Mesothelial cell of epicardium (in vitro differentiated cells): Measurements from ENCODE around the gene CPNE8. TPM values are rescaled to one million over a fixed set of nuclear protein-coding genes. Genes with fewer than 3 reads are reported as not detected.

ENCODE experiments used
- DNase-seq, 2 experiments: peaks; one replicate each; pipeline ENCODE4 v3.0.0; 2021; ENCODE audit warnings: low spot score in 2 of 2; ENCODE audit not compliant: unreplicated experiment in 2 of 2
- H3K27ac Mint-ChIP-seq: 2 replicates; pipeline ENCODE4 v1.8.0; 2021; ENCODE audit warnings: mixed read lengths
- H3K27me3 Mint-ChIP-seq: 2 replicates; pipeline ENCODE4 v1.8.0; 2021; ENCODE audit warnings: low read depth, mixed read lengths
- H3K36me3 Mint-ChIP-seq: 2 replicates; pipeline ENCODE4 v1.8.0; 2021; ENCODE audit warnings: mixed read lengths
- H3K4me1 Mint-ChIP-seq: 2 replicates; pipeline ENCODE4 v1.8.0; 2021; ENCODE audit warnings: mixed read lengths
- H3K4me3 Mint-ChIP-seq: 2 replicates; pipeline ENCODE4 v1.8.0; 2021; ENCODE audit warnings: mild to moderate bottlenecking, moderate library complexity, mixed read lengths
- H3K9me3 Mint-ChIP-seq: 2 replicates; pipeline ENCODE4 v1.8.0; 2021; ENCODE audit warnings: mixed read lengths
- CTCF ChIP-seq: fragments of 200-600 bp; sonication (generic); IDR thresholded peaks from one replicate; pipeline ENCODE4 v1.5.0; 2021; ENCODE audit warnings: antibody characterized with exemption; ENCODE audit not compliant: unreplicated experiment
- total RNA-seq: library from RNA; stranded (reverse); gene quantifications from 3 replicates; pipeline ENCODE4 v1.2.1, GENCODE V29; 2021

The CPNE8 gene
- total RNA-seq, 1 donor from 2014 or later = 8.8 TPM

GRCh38 chr12:38648813-38649212, 256.6 kb downstream of the CPNE8 start:
- no peaks in the 10 kb centered on the region for H3K27me3 Mint-ChIP-seq
- H3K27ac Mint-ChIP-seq = no peak overlapping the region
- no peak for DNase-seq
- no peak for TF ChIP-seq CTCF
- H3K36me3 Mint-ChIP-seq = no peaks in the 10 kb centered on the region
- H3K4me1 Mint-ChIP-seq = peaks cover 14% of the 10 kb centered on the region
- no peak overlapping the region for H3K4me3 Mint-ChIP-seq
- no peaks in the 10 kb centered on the region for H3K9me3 Mint-ChIP-seq

DNA sequence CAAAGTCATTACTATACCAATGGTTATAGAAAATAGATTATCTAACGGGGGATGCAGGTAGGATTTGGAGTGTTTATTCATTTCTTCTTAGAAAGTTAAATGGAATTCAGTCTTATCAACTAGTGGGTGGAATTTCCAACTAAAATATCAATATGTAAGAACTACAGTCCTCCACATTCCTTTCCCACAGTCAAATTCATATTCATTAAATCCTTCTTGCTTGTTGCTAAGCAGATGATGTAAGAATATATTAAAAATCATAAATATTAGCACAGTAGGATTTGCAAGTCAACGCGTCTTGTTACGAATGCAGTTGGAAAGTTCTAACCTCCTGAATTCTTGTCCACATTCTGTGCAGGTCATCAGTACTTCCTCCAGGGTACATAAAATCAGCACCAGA, 259.2 kb downstream of the CPNE8 start:
- Mint-ChIP-seq H3K36me3 (no peaks in the 10 kb centered on the region), H3K4me3 (no peak overlapping the region), H3K4me1 (peaks cover 6% of the 10 kb centered on the region), H3K27me3 (no peaks in the 10 kb centered on the region), H3K27ac (no peak overlapping the region), H3K9me3 (peaks cover under 1% of the 10 kb centered on the region)
- no peak for TF ChIP-seq CTCF
- no peak for DNase-seq

- DNase-seq = no peak
- no peaks in the 10 kb centered on the region for H3K36me3 Mint-ChIP-seq
- H3K4me1 Mint-ChIP-seq = no peaks in the 10 kb centered on the region
- H3K27me3 Mint-ChIP-seq = no peaks in the 10 kb centered on the region
- TF ChIP-seq CTCF = no peak
- H3K27ac Mint-ChIP-seq = no peak overlapping the region
- H3K4me3 Mint-ChIP-seq = no peak overlapping the region
- peaks cover 5% of the 10 kb centered on the region for H3K9me3 Mint-ChIP-seq
Measured at GRCh38 chr12:38639625-38640024, 265.8 kb downstream of the CPNE8 start.

DNA sequence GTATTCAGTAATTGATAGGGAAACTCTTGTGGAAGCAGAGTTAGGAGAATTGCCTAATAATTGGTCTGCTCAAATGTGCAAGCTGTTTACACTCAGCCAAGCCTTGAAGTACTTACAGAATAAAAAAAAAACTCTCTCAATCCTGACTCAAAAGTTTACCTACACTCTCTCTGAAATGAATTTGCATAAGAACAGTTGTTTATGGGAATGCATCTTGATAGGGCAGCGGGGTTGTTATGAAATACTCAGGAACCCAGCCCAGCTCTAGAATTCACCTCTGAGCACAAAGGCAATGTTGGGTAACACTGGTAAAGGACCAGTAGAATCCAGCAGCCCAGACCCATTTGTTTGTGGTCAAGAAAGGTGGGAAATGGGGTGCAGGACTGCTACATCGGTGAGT, 267.0 kb downstream of the CPNE8 start:
- Mint-ChIP-seq H3K27ac (no peak overlapping the region), H3K4me3 (no peak overlapping the region), H3K4me1 (no peaks in the 10 kb centered on the region), H3K36me3 (no peaks in the 10 kb centered on the region), H3K9me3 (peaks cover 5% of the 10 kb centered on the region), H3K27me3 (no peaks in the 10 kb centered on the region)
- DNase-seq = no peak
- TF ChIP-seq CTCF = no peak

- no peak for TF ChIP-seq CTCF
- Mint-ChIP-seq H3K4me3 (no peak overlapping the region), H3K27me3 (no peaks in the 10 kb centered on the region), H3K36me3 (no peaks in the 10 kb centered on the region), H3K27ac (no peak overlapping the region), H3K4me1 (no peaks in the 10 kb centered on the region), H3K9me3 (no peaks in the 10 kb centered on the region)
- DNase-seq = no peak
Measured at GRCh38 chr12:38633511-38633910, 271.9 kb downstream of the CPNE8 start.

GRCh38 chr12:38629064-38629463, 276.3 kb downstream of the CPNE8 start:
- Mint-ChIP-seq H3K27ac (no peak overlapping the region), H3K4me1 (no peaks in the 10 kb centered on the region), H3K4me3 (no peak overlapping the region), H3K27me3 (no peaks in the 10 kb centered on the region), H3K9me3 (no peaks in the 10 kb centered on the region), H3K36me3 (no peaks in the 10 kb centered on the region)
- no peak for TF ChIP-seq CTCF
- no peak for DNase-seq
